Inferior parietal cortex (tissue), 1 donor: ENCODE results near the gene ESCO1.

Experiments used
- DNase-seq: peaks from one replicate; pipeline ENCODE4 v3.0.0-alpha.2; 2016; ENCODE audit errors: extremely low spot score

ESCO1 gene

DNA sequence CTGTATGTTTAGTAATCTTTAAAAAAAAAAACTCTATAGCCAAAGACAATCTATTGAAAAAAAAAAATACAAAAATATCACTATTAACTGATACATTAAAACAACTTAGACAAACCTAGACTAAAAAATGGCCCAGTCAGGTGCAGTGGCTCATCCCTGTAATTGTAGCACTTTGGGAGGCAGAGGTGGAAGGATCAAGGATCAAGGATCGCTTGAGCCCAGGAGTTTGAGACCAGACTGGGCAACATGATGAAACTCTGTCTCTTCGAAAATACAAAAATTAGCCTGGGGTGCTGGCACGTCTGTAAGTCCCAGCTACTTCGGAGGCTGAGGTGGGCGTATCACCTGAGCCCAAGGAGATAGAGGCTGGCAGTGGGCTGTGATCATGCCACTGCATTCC lies 16.1 kb downstream of the ESCO1 start:
- no peak for DNase-seq

DNA sequence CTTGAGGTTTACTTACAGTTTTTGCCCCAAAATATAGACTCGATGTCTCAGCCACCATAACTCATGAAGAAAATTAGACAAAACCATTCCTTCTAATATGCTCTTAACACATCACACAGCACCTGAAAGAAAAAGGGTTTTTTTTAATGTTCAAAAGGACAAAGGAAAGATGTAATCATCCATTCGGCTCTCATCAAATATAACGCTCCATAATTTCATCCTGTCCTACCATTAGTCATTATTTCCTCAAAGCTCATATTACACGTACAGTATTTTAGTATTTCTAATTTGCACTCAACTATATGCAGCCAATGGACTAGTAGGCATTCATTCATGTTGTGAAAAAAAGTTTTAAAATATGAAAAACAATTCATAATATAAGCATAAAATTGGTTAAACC lies 24.8 kb downstream of the ESCO1 start:
- DNase-seq = no peak

DNA sequence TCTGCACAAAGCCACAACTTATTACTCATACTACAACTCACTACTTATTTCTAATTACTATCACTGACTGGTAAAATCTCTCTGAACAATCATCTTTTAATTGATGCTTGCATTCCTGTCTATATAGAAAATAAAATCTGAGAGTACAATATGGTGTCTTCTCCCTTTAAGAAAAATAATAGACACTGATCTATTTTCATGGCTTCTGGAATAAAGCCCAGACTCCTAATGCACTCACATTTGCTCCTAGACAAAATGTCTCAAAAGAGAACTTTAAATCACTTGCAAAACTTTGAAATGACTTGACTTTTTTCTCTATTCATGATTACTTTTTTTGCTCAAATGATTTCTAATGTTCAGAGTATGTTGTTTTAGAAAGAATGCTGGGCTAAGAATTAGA lies 28.7 kb downstream of the ESCO1 start:
- no peak for DNase-seq

DNA sequence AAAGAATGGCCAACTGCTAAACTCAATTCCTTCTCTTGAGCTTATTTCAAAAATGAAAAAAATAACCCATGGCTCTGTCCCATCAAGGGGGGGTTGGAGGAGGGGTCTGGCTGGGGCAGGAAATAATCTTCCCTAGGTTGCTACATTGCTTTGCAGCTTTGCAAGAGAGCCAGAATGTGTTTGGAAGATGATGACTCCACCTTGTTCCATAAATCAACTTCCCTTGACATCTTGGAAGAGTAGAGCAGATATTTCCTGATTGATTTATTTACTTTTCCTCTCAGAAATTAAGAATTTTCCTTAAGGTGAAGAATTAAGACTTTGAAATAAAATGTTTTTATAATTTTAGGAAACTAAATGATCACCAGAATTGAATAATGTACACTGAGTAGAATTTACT lies 41.3 kb downstream of the ESCO1 start:
- no peak for DNase-seq

DNA sequence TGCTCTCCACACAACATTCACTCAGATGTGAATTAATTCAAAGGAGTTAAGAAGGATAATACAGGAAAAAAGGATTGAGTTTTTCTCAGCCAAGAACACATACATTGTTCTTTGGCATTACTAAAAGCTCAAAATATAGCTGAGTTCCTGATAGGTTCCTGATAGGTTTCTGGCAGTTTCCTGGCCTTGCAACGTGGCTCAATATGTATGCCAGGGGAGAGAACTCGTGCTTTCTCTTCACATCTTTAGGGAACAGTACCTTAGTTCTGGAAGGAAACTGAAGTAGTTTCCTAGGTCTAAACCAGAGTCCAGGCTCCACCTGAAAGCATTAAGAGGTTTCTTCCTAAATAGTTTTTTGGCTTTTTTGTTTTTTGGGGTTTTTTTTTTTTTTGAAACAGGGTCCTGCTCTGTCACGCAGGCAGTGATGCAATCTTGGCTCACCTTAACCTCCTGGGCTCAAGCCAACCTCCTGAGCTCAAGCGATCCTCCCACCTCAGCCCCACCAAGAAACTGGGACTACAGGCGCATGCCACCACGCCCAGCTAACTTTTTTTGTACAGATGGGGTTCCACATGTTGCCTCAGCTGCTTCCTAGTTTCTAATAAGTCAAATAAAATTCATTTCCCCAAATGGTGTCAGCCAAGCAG lies 42.8 kb downstream of the ESCO1 start:
- DNase-seq = no peak

DNA sequence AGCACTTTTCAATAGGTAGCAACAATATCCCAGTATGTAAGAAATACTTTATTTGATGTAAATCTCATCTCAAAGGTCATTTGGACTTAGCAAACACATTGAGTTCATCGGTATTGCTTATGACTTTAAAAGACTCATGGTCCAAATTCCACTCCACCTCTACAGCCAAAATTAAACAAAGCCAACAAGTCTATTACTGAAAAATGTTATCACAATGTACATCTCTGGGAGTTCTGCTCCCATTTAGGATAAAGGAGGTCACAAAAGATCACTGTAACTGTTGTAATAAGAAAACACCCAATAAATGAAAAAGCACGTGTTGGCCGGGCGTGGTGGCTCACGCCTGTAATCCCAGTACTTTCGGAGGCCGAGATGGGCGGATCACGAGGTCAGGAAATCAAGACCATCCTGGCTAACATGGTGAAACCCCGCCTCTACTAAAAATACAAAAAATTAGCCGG lies 50.0 kb downstream of the ESCO1 start:
- no peak for DNase-seq

DNA sequence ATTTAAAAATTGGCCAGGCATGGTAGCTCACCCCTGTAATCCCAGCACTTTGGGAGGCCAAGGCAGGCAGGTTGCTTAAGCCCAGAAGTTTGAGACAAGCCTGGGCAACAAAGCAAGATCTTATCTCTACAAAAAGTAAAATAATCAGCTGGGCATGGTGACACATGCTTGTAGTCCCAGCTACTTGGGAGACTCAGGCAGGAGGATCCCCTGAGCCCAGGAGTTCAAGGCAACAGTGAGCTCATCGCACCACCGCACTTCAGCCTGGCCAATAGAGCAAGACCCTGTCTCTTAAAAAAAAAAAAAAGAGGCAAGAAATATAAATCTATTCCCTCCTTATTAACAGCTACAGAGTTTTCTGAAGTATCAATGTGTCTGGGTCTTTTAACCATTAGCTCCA lies 51.9 kb downstream of the ESCO1 start:
- DNase-seq = no peak

DNA sequence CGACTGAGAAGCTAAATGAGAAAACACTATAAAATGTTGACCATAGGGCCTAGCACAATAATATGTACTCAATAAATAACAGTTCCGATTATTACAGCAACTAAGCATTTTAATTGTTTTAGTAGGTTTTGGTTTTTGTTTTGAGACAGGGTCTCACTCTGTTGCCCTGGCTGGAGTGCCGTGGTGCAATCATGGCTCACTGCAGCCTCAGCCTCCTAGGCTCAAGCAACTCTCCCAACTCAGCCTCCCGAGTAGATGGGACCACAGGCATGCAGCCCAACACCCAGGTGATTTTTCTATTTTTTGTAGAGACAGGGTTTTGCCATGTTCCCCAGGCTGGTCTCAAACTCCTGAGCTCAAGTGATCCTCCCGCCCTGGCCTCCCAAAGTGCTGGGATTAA lies 54.1 kb downstream of the ESCO1 start:
- DNase-seq = no peak

DNA sequence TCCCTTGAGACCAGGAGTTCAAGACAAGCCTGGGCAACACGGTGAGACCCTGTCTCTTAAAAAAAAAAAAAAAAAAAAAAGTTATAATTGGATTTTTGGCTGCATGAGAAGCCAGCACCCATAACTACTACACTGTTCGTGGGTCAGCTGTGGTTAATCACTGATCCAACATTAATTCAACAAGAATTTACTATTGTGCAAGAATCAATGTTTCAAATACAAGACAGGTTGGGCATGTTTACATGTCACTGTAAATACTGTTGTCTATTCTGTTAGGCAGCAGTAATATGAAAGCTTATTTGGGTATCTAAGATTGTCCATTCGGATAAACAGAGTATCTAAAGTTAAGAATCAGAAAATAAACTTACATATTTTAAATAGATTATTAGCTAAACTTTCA lies 62.3 kb downstream of the ESCO1 start:
- no peak for DNase-seq

DNA sequence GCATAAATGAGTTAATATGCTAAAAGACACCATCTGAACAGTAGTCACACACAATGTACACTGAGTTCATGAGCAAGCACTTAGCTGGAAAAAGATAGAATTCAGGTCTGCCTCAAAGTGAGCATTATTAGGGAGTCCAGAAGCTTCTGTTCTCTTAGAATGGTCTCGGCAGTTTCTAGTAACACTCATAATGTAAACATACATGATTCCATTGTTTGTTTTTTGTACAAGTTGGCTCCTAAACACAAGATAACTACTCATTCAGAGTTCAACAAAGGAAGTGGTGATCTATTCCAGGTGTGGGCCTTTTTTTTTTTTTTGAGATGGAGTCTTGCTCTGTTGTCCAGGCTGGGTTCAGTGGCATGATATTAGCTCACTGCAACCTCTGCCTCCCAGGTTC lies 66.2 kb downstream of the ESCO1 start:
- no peak for DNase-seq

DNA sequence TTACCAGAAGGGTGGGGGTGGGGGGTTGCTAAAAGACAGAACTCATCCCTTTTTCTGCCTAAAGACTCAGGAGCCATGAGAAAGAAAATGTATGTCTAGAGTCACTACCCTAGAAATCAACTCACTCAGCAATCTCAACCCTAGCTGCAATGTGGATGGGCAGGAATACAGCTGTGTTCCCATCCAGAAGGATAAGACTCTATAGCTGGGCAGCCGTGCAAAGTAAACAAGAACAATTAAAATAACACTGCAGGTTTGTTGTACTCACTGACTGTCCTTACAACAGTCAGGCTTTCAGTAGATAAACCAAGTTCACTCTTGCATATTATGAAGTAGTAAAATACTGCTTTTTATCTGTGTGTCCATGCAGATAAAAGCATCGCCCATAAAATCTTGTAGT lies 74.0 kb downstream of the ESCO1 start:
- DNase-seq = no peak

DNA sequence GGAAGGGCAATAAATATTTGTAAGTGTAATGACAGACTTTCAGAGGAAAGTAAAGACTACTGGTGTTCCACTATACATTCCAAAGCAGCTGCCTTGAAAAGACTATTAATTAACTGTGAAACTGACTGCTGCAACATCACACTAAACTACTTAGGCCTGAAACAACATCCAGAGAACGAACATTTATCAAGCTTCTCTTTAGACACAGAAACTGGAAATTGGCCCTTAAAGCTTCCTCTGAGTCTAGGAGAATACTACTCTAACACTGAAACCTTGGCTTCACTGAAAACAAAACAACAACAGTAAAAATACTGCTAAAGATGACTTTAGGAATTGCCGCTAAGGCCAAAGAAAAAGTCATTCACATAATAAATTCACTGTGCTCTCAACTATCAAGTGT lies 74.6 kb downstream of the ESCO1 start:
- DNase-seq = no peak

DNA sequence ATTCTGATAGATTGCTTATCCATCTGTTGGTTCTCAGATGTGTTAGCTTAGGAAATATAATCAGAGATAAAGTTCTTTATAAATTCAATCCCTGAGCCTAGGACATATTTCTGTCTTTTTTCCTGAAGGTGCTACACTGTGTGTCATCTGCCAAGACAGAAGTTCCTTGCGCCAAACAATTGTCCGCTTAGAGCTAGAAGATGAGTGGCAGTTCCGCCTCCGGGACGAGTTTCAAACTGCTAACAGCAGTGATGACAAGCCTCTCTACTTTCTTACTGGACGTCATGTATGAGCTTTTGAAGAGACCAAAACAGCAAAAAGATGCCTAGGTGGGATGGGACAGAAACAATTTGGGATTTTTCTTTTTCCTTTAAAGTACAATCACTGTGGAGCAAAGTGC lies 78.0 kb downstream of the ESCO1 start:
- no peak for DNase-seq

DNA sequence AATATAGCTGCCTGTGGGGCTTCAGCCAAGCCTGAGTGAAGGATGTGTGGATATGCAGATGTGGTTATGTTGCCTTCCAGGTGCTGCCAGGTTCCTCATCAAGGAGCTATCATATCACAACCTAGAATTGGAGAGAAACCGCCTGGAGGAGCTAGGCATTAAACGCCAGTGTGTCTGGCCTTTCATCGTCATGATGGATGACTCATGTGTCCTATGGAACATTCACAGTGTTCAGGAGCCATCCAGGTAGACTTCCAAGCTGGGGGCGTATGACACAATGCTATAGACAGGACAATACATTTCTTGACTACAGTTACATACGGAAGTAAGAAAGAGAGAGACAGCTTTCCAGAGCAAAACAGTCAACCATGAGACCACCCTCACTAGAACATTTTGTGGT lies 86.8 kb downstream of the ESCO1 start:
- DNase-seq = no peak

DNA sequence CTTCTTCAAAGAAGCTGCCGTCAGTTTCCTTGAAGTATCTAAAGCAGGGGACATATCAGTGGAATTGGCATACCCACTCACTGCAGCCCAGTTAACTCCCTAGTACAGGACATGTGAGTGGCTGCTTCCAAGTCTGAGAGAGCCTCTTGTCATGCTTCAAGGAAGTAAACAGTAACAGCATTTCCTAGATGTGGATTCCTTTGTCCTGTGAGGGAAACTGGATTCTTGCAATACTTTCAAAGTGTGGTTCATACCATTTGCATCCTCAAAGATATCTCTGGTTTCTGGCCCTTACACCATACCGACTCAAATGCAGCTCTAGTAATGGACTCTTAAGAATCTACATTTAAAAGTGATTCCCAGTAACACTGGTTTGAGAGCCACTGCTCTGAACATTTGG lies 87.2 kb downstream of the ESCO1 start:
- no peak for DNase-seq

DNA sequence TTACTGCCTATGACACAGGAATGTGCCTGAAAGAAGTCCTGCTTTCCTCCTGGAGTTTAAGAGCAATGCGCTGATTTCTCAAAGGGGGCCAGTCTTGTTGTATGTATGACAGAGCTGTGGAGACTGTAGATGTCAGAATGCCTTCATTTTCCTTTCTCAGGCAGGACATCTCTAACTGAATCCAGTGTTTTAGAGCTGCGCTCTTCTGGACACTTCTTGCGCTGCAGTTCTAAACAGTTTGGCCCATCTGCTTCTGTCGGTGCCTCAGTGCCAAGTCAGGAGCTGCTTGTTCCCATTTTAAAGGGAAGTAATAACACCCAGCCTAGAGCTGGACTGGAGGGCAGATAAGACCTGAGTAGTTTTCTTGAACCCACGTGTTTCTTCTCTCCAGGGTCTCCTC lies 91.4 kb downstream of the ESCO1 start:
- no peak for DNase-seq

DNA sequence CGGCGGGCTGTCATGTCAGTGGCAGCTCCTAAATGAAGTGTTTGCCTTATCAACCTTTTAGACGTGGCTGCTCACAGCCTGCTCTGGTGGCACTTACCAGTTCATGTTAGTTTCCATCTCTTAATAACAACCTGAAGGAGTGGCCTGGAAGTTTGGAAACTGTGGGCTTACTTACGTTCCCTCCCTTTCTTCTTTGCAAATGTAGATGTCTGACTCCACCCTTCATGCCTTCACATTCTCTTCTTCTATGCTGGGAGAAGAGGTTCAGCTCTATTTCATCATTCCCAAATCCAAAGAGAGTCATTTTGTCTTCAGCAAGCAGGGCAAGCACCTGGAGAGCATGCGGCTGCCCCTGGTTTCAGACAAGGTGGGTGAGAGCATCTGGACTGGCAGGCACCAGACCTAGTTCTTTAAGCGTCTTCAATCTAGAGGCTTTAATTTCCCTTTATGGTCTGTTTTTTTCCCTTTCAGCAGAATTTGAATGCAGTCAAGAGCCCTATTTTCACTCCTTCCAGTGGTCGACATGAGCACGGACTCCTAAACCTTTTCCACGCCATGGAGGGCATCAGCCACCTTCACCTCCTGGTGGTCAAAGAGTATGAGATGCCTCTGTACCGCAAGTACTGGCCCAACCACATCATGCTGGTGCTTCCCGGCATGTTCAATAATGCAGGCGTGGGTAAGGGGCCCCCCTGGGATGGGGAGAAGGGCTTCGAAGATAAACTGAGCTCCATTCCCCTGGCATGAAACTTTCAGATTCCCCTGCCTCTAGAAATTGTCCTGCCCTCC lies 92.4 kb downstream of the ESCO1 start:
- no peak for DNase-seq

DNA sequence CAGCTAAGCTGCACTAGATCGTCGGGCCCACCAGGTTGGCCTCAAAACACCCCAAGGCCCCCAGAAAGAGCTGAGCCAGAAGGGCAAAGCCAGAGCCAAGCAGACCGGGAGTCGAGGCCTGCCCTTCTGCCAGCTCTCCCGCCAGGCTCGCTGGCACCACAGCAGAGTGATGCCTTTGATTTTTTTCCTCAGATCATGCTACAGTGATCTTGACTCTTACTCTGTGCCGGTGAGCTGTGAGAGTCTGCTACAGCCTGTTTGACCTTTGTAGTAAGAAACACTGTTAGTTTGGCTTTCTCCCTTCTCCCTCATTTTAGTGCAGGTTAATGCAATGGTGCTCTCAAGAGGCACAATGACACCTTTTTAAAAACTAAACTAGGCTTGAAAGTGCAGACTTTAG lies 97.8 kb downstream of the ESCO1 start:
- no peak for DNase-seq

DNA sequence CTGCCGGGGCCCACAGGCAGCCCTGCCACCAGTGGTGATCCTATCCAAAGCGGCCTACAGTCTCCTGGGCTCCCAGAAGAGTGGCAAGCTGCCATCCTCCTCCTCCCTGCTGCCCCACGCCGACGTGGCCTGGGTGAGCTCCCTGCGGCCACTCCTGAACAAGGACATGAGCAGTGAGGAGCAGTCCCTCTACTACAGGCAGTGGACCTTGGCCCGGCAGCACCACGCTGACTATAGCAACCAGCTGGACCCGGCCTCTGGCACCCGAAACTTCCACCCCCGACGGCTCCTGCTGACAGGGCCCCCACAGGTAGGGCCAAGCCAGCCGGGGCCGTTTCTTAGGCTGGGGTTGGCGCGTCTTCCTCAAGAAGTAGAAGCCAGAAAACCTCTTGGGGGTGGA lies 100.5 kb downstream of the ESCO1 start:
- DNase-seq = no peak

DNA sequence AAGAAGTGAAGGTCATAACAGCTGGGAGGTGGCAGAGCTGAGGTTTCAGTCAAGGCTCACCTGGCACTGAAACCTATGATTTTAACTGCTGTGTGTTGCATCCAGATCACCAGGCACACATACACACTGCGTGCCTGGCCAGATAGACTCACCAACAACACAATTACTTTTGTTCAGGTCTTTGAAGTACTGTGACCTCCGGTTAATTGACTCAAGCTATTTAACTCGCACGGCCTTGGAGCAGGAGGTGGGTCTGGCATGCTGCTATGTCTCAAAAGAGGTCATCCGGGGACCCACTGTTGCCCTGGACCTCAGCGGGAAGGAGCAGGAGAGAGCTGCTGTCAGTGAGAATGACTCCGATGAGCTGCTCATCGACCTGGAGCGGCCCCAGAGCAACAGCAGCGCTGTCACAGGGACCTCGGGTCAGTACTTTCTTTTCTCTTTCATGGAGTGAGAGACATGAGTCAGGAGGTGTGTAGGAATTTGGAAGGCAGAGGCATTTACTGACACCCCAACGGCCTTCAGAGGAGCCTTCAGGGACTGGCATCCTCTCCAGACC lies 104.1 kb downstream of the ESCO1 start:
- no peak for DNase-seq

DNA sequence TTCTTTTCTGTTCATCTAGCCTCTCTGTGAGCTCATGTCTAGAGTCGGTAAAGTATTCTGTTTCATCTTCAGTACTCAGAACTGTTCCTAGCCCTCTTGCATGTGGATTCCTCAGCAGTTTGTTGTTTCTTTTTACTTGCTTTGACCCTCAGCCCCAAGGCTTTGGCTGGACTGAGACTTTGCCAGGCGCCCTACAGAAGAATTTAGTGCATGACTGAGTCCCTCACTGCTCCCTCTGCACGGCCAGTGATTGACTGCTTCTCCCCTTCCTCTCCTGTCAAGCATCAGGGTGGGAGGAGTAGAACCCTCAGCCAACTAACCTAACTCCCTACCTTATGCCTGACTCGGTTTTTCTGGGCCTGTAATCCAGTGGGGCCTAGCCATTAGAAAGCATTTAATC lies 109.8 kb downstream of the ESCO1 start:
- DNase-seq = no peak

DNA sequence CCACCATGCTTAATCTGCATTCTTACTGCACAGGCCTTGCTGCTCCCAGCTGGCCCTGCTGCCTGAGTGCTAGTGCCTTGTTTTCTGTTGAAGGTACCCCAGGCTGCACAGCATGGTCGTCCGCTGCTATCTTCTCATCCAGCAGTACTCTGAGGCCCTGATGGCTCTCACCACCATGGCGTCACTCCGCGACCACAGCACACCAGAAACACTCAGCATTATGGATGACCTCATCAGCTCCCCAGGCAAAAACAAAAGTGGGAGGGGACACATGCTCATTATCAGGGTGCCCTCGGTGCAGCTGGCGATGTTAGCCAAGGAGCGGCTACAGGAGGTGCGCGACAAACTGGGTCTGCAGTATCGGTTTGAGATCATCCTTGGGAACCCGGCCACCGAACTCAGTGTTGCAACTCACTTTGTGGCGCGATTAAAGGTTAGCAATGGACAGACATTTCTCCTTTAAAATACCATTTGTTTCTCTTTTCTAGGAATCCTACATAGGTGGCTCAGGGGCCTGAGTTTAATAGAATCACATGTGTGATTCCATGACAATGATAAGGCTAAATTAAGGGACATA lies 110.5 kb downstream of the ESCO1 start:
- DNase-seq = no peak
